HL-60/S4 treated with retinoic acid at 250 ng/mL for 4 days and 3 days (cell line): ENCODE results near the gene ARHGAP42.

Experiments used
- in situ Hi-C: fragments of 300-500 bp; cut with MboI; formaldehyde crosslinking; loops from 2 replicates; pipeline ENCODE4 v1.7.0; 2022; ENCODE audit warnings: low sequenced_read_pairs

ARHGAP42 gene

DNA sequence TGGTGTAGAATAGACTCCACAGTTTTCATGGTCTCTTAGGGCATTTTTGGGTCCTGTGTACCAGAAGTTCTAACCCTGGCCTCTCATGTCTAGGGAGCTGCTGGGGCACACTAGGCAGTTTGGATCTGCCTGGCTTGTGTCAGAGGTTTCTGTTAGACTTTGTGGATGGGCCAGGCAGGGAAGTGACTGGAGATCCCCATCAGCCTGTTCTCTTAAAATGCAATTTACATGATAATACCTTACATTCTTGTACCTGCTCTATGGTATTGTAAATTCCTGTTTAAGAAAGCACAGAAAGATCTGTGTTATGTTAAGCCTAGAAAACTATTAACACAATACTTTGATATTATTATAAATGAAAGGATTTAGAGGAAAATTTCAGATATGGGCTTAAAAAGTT lies 104.0 kb downstream of the ARHGAP42 start:
- in situ Hi-C loops = no loop called here

DNA sequence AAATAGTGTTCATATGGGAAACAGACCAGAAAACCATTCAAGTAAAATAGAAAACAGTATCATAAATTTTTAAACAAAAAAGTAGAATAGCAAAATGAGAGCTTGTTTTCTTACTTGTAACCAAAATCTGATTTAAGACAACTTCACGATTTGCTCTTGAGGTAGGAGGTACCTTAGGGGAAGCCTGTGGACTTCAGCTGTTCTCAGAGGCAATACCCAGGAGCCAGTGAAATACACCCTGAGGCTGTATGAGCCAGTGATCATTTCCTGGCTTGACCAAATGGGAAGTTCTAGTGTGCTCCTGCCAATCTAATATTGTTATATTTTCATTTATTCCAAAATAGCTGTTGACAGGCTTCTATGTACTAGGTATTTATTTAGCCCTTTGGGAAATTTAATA lies 104.8 kb downstream of the ARHGAP42 start:
- in situ Hi-C loops = no loop called here

DNA sequence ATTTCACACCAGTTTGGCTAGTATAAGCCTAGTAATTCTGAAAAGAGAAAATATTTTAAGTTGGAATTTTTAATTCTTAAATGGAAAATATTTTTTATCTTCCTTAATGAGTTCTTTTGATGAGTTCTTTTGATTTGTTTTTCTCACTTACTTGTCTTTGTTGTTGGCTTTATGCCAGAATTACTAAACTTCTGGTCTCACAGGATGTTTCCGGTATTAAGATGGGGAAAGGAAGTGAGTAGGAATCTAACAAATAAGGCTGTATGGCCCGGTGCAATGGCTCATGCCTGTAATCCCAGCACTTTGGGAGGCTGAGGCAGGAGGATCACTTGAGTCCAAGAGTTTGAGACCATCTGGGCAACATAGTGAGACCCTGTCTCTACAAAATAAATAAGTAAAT lies 106.4 kb downstream of the ARHGAP42 start:
- in situ Hi-C loops = no loop called here

DNA sequence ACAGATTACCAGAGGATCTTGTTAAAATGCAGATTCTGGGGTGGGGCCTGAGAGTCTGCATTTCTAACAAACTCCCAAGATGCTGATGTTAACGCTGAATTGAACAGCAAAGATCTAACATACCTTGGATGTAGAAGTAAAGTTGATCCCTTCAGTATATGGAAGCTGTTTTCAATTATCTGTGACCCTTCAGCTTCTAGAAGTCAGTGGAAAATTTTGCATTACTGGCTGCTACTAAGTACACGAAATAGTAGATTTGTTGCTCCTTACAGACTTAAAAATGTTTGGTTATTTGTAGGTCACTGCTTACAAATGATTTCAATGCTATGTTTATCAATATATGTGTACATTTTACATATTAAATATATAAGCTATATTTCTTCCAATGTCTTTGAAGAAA lies 107.4 kb downstream of the ARHGAP42 start:
- in situ Hi-C loops = no loop called here

DNA sequence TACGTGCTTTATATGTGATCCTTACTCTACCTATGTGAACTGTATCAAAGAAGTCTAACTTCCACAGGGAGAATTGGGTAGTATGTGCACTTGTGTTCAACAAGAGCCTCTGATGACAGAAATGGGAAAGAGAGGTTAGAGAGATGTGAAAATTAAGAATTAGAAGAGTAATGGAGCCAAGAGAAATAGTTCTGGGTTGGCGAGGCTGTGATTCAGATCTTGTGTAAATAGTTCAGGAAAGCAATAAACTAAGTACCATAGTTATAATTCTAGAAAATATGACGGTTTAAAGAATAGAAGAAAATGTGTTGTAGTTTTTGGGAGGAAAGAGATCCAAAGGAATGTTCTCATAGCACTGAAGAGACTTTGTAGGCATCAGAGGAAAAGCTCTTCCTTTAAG lies 112.4 kb downstream of the ARHGAP42 start:
- in situ Hi-C loops = no loop called here

DNA sequence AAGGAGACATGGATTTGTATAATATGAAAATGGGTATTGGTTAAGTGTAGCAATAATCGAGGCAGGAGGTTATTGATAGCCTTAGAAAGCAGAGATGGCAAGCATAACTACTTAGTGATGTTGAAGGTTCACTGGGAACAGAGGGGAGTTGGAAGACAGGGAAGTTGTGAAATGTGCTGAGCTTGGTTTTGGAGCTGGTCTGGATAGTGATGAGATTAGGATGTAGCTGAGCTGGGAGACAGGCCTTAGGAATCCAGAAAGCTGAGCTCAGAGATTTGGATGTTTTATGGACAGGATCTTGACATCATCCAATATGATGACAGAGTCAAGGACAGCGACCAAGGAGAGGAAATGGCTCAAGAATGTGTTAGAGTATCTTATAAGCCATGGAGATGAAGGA lies 113.1 kb downstream of the ARHGAP42 start:
- in situ Hi-C loops = no loop called here

DNA sequence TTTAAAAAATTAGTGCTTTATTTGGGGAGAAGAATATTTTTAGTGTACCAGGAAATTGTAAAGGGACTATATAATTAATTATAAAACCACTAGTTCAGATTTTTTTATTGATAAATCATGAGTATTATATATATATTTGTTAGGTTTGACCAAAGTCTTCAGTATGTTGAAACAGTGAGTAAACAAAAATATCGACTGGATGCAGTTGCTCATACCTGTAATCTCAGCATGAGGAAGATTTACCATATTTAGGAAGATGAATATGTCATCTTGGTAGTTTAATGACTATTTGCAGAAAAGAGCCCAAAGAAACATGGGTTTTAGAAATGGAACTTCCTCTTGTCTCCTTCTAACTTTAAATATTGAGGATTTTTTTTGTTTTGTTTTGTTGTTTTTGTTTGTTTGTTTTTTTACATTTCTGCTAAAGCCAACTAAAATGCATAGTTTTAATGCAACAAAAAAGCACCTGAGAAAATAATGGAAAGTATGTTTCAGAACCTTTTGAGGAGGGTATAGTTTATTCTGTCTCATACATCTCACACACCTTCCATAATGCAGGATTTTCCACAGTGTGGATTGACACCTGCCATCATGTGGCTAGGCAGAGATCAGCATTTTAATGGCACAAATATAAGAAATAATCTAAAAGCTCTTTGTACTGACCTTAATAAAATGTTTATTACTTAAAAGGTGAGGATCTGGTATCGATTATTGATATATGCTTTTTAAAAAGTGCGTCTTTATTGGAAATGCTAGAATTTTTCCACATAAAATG lies 114.3 kb downstream of the ARHGAP42 start:
- in situ Hi-C loops = no loop called here

DNA sequence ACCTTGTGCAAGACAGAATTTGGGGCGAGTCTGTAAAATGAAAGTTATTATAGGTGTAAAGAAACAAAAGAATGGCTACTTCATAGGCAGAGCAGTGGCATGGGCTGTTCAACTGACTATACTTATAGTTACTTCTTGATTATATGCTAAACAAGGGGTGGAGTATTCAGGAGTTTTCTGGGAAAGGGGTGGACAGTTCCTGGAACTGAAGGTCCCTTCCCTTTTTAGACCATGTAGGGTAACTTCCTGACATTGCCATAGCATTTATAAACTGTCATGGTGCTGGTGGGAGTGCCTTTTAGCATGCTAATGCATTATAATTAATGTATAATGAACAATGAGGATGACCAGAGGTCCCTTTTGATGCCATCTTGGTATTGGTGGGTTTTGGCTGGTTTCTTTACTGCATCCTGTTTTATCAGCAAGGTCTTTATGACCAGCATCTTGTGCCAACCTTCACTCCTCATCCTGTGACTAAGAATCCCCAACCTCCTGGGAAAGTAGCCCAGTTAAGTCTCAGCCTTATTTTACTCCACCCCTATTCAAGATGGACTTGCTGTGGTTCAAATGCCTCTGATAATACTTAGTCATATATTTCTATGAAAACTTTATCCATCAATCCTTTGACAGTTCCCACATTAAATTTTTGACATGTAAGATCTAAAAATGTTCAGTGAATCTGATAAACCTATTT lies 118.6 kb downstream of the ARHGAP42 start:
- in situ Hi-C loops = no loop called here

DNA sequence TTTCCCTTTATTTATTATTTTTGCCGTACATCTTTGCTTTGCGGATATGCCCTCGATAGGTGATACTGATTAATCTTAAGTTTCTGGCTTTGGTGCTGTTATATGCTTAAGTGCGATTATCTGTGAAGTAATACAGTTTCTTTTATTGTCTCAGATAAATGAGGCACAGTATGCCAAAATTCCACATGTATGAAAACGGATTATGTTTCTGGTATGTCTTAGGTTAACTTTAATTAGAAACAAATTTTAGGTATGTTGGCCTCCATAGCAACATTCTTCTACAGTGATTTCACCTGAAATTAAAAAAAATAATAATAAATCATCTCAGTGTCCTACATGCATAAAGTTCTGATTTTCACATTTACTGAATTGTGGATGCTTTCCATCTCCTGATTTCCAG lies 119.2 kb downstream of the ARHGAP42 start:
- in situ Hi-C loops = no loop called here

DNA sequence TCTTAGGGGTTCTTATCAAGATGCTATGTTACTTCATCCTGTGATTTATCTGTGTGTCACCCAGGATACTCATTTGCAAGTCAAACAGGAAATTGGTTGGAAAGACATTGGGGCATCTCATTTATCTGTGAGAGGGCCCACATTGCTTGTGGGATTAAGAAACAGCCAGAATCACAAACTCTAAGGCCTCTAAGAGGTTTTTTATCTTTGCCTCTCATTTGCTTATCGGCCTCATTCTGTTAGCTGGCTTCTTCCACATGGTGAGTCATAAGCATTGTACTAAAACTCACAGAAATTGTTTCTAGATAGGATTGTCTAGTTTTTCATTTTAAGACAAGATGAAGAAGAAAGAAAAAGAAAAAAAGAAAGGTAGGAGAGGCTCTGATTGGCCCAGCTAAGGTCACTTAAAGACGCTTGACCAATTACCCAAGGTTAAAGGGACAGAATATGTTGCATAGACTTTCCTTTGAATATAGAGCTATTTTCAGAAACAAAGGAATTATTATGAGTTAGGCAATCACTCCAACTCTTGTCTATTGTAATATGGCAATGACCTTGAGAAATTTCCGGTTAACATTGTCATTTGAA lies 121.9 kb downstream of the ARHGAP42 start:
- in situ Hi-C loops = no loop called here

DNA sequence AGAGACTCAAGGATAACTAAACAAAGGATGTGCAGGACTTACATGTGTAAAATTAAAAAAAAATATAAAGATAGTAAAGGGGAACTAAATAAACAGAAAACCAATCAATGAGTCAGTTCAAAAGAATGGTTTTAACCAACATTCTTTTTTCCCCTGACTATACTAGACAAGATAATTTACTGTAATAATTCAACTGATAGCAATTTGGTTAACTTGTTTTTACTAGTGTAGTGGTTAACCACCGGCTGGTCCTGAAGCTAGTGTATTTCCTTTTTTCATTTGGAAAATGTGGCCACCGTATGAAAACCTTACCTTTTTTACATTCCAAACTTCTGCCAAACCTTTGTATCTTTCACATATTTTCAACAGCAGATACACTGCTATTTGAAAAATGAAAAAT lies 123.1 kb downstream of the ARHGAP42 start:
- in situ Hi-C loops = no loop called here

DNA sequence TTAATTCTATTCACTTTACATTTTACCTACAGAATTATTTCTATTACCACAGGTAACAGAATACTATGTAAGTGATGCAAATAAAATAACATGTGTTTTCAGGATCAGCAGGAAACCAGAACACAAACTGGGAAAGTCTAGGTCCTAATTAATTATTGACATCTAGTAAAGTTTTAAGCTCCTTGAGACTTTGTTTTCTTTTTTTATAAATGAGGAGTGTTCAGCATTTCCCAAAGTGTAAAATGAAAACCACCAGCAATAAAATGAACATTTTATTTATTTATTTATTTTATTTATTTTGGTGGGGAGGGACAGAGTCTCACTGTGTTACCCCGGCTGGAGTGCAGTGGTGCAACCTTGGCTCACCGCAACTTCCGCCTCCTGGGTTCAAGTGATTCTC lies 123.6 kb downstream of the ARHGAP42 start:
- in situ Hi-C loops = no loop called here

DNA sequence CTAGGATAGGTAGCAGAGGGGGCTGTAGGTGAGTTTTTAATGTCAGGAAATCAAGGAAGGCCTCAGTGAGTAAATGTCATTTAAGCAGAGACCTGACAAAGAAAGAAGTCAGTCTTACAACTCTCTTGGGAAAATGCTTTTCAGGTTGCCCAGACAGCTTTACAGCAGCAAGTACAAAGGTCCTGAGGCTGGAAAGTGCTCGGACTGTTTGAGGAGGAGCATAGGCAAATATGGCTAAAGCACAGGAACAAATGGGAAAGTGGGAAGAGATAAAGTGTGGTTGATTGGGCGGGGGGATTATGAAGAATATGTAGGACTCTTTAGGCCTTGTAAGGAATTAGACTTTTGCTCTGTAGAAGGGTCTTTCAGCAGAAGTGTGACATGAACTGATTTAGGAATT lies 125.4 kb downstream of the ARHGAP42 start:
- in situ Hi-C loops = no loop called here

DNA sequence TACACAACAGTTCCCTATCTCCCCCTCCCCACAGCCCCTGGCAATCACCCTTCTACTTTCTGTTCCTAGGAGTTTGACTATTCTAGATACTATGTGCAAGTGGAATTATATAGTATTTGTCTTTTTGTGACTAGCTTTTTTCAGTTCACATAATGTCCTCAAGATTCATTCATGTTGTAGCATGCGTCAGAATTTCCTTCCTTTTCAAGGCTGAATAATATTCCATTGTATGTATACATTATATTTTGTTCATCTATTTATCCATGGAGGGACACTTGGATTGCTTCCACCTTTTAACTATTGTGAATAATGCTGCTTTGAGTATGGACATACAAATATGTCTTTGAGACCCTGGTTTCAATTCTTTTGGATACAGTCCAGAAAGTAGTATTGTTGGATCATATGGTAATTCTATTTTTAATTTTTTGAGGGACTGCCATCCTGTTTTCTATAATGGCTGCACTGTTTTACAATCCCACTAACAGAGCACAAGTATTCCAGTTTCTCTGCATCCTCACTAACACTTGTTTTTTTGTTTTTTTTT lies 128.8 kb downstream of the ARHGAP42 start:
- in situ Hi-C loops = no loop called here

DNA sequence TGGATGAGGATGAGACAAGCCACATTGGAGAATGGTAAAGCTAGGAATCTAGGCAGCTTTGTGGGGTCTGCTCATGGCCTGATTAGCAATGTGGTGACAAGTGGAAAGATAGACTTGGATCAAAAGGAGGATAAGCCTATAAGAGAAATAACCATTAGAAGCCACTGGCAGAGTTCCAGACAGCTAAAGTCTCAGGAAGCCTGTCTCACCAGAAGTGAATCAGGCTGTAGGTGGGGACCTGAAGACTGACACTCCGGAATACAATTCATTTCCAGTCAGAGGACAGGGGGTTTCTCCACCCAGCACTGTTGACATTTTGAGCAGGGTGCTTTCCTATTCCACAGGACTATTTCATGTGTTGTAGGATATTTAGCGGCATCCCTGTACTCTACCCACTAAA lies 129.7 kb downstream of the ARHGAP42 start:
- in situ Hi-C loops = no loop called here

DNA sequence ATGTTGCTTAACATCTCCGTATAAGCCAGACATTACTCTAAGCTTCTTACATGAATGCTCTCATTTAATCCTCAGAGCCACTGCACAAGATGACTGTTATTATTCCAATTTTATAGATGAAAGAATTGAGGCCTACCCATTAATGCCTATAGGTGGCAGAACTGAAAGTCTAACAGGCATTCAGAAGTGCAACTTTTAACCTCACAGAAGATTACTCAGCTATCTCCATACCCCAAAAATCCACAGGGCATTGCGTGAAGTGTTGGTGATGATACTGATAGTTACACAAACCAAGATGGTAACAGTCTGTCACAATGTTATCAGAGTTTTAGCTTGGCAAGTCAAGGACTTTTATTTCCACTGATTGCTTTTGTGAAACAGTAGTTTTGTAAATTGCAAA lies 130.5 kb downstream of the ARHGAP42 start:
- in situ Hi-C loops = no loop called here

DNA sequence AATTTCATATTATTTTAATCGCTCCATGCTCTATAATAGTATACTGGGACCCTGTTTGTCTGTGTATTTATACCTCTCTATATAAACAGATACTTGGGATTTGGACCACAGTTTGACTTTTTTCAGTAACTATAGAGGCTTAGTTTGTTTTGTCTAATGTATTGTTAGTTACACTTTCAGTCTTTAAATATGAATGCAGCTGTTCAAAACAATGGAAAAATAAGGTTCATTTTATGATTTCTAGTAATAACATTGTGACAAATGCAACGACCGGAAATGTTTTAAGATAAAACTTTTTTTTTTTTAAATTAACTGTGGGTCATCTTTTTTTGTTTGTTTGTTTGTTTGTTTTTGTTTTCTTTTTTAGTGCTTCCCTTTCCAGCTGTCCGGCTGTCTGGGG lies 133.5 kb downstream of the ARHGAP42 start:
- in situ Hi-C loops = no loop called here

DNA sequence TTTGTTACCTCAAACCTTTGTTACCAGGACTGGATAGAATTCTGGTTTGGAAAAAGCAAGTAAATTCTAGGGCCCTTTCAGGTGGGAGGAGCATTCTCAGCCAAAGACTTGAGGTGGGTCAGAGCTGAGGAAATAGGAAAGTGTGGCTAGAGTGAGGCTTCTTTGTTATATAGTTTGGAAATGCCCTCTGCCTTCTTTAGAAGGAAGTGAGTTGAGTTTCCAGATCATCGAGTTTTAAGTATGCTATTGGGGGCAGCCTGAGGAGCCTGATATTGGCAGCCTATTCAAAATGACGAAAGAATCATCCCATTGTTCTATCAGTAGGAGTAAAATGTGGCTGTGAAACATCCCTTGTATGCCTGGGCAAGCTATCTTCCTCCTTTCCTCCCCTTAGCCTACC lies 134.1 kb downstream of the ARHGAP42 start:
- in situ Hi-C loops = no loop called here

DNA sequence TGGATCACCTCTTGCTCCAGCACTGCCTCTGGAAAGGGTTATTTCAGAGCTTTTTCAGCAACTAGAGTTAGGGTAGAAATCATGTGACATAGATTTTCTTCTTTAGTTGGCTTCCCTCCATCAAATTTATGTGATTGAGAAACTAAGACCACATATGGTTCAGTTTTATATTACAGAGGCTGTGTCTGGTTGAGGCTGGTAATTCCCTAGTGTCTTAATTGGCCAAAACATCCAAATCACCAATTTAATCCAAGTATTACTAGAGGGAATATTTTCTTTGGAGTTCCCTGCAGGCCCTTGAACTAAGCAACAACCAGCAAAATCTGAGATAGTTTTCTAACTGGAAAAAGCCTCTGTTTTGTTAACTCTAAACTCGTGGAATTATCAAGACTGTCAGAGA lies 136.3 kb downstream of the ARHGAP42 start:
- in situ Hi-C loops = no loop called here

DNA sequence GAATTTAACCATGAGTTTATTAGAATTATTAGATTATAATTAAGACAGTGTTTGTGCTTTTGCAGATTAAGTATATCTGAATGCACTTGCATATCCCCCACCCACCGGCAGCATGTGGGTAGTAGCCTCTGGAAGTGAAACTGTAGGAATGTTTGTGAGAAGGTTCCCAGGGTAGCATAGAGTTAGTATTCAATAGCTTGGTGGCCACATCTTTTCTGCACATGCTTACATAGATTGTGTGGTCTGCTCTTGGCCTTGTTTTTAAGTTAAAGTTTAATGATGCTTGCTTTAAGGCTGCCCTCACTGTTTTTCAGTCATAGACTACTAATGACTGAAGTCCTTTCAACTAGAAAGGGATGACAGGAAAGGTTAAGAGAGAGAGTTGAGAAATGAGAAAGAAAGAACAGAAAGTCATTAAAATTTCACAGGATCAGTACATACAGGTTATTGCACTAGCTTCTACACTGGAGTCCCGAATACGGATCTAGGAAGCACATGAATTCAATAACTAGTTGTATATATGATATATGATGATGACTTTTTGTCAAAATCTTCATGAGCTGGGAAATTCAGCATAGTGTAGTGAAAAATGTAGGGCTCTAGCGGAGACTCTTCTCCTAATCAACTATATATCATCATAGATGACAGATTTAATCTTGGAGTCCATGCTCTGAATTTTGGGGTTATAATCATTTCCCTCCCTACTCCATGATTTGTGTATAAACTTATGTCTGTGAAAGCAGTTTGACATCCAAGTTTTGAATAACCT lies 137.1 kb downstream of the ARHGAP42 start:
- in situ Hi-C loops = no loop called here

DNA sequence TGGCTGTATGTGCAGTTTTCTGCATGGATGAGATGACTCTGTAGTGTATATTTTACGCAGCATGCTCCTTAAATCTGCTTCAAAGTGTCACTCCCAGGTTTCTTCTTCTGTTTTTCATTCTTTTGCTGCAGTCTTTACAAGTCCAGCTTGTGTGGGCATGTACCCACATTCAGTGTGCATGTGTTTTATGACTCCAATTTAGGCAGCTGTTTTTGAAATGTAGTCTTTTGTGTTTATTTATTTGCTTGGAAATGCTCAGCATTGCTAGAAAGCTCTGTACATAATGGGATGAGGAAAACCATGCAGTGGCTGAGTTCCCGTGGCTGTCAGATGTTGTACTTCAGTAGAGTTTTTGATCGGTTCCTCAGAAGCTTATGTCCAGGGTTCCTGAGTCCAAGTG lies 138.5 kb downstream of the ARHGAP42 start:
- in situ Hi-C loops = no loop called here
